MM.1S (cell line): ENCODE data around the gene KCTD2.
"Not testable (repeated sequence)": the region's sequence is repeated elsewhere in the genome, so short reads cannot be mapped to it uniquely, and the experiment has no call there.

Experiments
- DNase-seq: peaks from one replicate; pipeline ENCODE4 v3.0.0-alpha.2; 2015
- H2AFZ ChIP-seq: fragments of 300-600 bp; sonication (generic); 2 replicates; pipeline ENCODE4 v1.6.0; 2016; ENCODE audit warnings: antibody characterized with exemption, low read length
- H3F3A ChIP-seq: fragments of 300-600 bp; sonication (generic); 2 replicates; pipeline ENCODE4 v1.6.1; 2016; ENCODE audit warnings: mild to moderate bottlenecking, antibody characterized with exemption, low read length, moderate library complexity, mixed read lengths; ENCODE audit not compliant: insufficient read depth
- H3K27ac ChIP-seq: fragments of 300-600 bp; sonication (generic); 2 replicates; pipeline ENCODE4 v1.5.1; 2016; ENCODE audit warnings: mild to moderate bottlenecking, low read length
- H3K27me3 ChIP-seq: fragments of 300-600 bp; sonication (generic); replicated peaks from 2 replicates; pipeline ENCODE4 v1.6.0; 2016; ENCODE audit warnings: low read length; ENCODE audit not compliant: insufficient read depth
- H3K36me3 ChIP-seq: fragments of 300-600 bp; sonication (generic); replicated peaks from 2 replicates; pipeline ENCODE4 v1.6.1; 2016; ENCODE audit warnings: mild to moderate bottlenecking, low read length, mixed read lengths; ENCODE audit not compliant: insufficient read depth
- H3K4me1 ChIP-seq: fragments of 300-600 bp; sonication (generic); 2 replicates; pipeline ENCODE4 v1.6.1; 2016; ENCODE audit warnings: low read length, mixed read lengths
- H3K4me2 ChIP-seq: fragments of 300-600 bp; sonication (generic); 2 replicates; pipeline ENCODE4 v1.6.0; 2016; ENCODE audit warnings: low read depth, low read length
- H3K4me3 ChIP-seq: fragments of 300-600 bp; sonication (generic); 2 replicates; pipeline ENCODE4 v1.5.1; 2016; ENCODE audit warnings: low read length, mixed read lengths
- H3K79me2 ChIP-seq: fragments of 300-600 bp; sonication (generic); 2 replicates; pipeline ENCODE4 v1.6.1; 2016; ENCODE audit warnings: mixed run types, low read length, mixed read lengths
- H3K9ac ChIP-seq: fragments of 300-600 bp; sonication (generic); 2 replicates; pipeline ENCODE4 v1.6.1; 2016; ENCODE audit warnings: low read length, mixed read lengths
- H3K9me2 ChIP-seq: fragments of 300-600 bp; sonication (generic); replicated peaks from 2 replicates; pipeline ENCODE4 v1.6.1; 2016; ENCODE audit warnings: mild to moderate bottlenecking, low read length, mixed read lengths; ENCODE audit not compliant: insufficient read depth
- H3K9me3 ChIP-seq: fragments of 300-600 bp; sonication (generic); replicated peaks from 2 replicates; pipeline ENCODE4 v1.6.1; 2016; ENCODE audit warnings: mild to moderate bottlenecking, low read length, mixed read lengths; ENCODE audit not compliant: insufficient read depth
- H4K20me1 ChIP-seq: fragments of 300-600 bp; sonication (generic); 2 replicates; pipeline ENCODE4 v1.6.1; 2016; ENCODE audit warnings: mild to moderate bottlenecking, low read length, moderate library complexity, mixed read lengths; ENCODE audit not compliant: insufficient read depth
- EZH2 ChIP-seq: fragments of 300-600 bp; sonication (generic); optimal IDR thresholded peaks from 2 replicates; pipeline ENCODE3; 2017; ENCODE audit warnings: low read depth, mild to moderate bottlenecking, antibody characterized with exemption, low read length, mixed read lengths
- EZH2phosphoT487 ChIP-seq: fragments of 300-600 bp; sonication (generic); IDR thresholded peaks from 2 replicates; pipeline ENCODE4 v1.6.1; 2018; ENCODE audit warnings: antibody characterized with exemption, low read length
- TF ChIP-seq, protein P1 (sequence below): fragments of 300-600 bp; sonication (generic); IDR thresholded peaks from 2 replicates; pipeline ENCODE4 v1.5.1; 2016; ENCODE audit warnings: antibody characterized with exemption, low read length, mixed read lengths

The KCTD2 gene

DNA sequence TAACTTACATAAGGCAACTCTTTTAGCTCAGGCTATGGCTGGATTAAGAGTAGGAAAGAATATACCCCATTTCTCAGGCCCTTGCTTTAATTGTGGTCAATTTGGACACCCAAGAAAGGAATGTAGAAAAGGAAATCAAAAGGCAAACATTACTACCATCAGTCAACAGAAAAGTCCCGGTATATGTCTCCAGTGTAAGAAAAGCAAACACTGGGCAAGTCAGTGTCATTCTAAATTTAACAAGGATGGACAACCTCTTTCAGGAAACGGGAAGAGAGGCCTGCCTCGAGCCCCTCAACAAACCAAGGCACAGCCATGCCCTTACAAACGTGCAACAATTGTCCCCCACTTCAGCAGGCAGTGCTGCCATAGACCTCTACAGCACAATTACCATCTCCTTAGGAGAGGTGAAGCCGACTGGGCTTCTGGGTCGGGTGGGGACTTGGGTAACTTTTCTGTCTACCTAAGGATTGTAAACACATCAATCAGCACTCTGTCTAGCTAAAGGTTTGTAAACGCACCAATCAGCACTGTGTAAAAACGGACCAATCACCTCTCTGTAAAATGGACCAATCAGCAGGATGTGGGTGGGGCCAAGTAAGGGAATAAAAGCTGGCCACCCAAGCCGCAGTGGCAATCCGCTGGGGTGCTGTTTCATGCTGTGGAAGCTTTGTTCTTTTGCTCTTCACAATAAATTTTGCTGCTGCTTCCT lies 22.2 kb upstream of the KCTD2 start:
- no peak overlapping the region for H3K4me2 ChIP-seq
- no peak overlapping the region for H2AFZ ChIP-seq

DNA sequence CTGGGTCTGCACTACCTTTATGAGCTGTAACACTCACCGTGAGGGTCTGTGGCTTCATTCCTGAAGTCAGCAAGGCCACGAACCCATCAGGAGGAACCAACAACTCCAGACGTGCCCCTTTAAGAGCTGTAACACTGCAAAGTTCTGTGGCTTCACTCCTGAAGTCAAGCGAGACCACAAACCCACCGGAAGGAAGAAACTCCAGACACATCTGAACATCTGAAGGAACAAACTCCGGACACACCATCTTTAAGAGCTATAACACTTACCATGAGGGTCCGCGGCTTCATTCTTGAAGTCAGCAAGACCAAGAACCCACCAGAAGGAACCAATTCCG lies 21.7 kb upstream of the KCTD2 start:
- H3K4me2 ChIP-seq, H2AFZ ChIP-seq, H3K27me3 ChIP-seq, H3K4me3 ChIP-seq, H4K20me1 ChIP-seq, DNase-seq, H3K79me2 ChIP-seq, H3K27ac ChIP-seq, H3K36me3 ChIP-seq, H3K4me1 ChIP-seq, H3K9ac ChIP-seq, H3K9me3 ChIP-seq, H3K9me2 ChIP-seq, H3F3A ChIP-seq: not testable (repeated sequence)

More for the DNA sequence above, 22.2 kb upstream of the KCTD2 start:
- Histone ChIP-seq H3K79me2 (no peaks in the 10 kb centered on the region), H3K4me3 (no peak overlapping the region), H3K9ac (no peak overlapping the region), H3K27me3 (no peaks in the 10 kb centered on the region), H3K27ac (no peak overlapping the region), H3K9me2 (no peaks in the 10 kb centered on the region), H4K20me1 (no peaks in the 10 kb centered on the region), H3K4me1 (no peaks in the 10 kb centered on the region), H3K36me3 (peaks cover 6% of the 10 kb centered on the region), H3K9me3 (no peaks in the 10 kb centered on the region), H3F3A (no peaks in the 10 kb centered on the region)
- TF ChIP-seq EZH2 (no peak), EZH2phosphoT487 (no peak)
- TF ChIP-seq, protein P1, sequence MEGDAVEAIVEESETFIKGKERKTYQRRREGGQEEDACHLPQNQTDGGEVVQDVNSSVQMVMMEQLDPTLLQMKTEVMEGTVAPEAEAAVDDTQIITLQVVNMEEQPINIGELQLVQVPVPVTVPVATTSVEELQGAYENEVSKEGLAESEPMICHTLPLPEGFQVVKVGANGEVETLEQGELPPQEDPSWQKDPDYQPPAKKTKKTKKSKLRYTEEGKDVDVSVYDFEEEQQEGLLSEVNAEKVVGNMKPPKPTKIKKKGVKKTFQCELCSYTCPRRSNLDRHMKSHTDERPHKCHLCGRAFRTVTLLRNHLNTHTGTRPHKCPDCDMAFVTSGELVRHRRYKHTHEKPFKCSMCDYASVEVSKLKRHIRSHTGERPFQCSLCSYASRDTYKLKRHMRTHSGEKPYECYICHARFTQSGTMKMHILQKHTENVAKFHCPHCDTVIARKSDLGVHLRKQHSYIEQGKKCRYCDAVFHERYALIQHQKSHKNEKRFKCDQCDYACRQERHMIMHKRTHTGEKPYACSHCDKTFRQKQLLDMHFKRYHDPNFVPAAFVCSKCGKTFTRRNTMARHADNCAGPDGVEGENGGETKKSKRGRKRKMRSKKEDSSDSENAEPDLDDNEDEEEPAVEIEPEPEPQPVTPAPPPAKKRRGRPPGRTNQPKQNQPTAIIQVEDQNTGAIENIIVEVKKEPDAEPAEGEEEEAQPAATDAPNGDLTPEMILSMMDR = no peak
- DNase-seq = no peak

- not testable (repeated sequence) for H3K4me3 ChIP-seq, H3K79me2 ChIP-seq, H2AFZ ChIP-seq, H3K9ac ChIP-seq, H4K20me1 ChIP-seq, DNase-seq, H3K27ac ChIP-seq, H3F3A ChIP-seq, H3K4me2 ChIP-seq, H3K36me3 ChIP-seq, H3K9me3 ChIP-seq, H3K9me2 ChIP-seq, H3K4me1 ChIP-seq, H3K27me3 ChIP-seq
Measured at GRCh38 chr17:75026650-75027049, 20.4 kb upstream of the KCTD2 start.

DNA sequence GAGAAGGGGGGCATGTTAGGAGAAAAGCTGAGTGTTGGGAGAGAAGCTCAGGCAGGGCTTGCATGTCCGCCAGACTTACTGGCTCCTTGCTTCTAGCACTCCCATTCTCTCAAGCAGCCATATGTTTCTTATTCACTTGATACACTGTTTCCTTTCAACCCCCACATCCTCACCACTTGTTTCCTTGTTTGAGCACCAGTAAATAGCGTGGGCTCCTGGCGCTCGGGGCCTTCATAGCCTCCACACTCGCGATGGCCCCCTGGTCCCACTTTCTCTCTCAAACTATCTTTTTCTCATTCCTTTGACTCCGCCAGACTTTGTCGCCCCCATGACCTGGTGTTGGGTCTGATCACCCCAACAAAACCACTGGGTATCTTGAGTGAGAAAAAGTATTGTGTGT lies 16.9 kb upstream of the KCTD2 start:
- Histone ChIP-seq H3K27ac (no peak overlapping the region), H3K9ac (no peak overlapping the region), H3F3A (peaks cover 23% of the 10 kb centered on the region), H3K4me2 (no peak overlapping the region), H3K79me2 (no peaks in the 10 kb centered on the region), H3K9me3 (no peaks in the 10 kb centered on the region), H3K9me2 (no peaks in the 10 kb centered on the region), H3K27me3 (no peaks in the 10 kb centered on the region; the same call in 1 of the 2 replicates), H4K20me1 (no peaks in the 10 kb centered on the region), H3K4me1 (0 out of 2 replicates have a peak, but pooled peaks cover 4% of the 10 kb centered on the region), H3K36me3 (no peaks in the 10 kb centered on the region), H3K4me3 (no peak overlapping the region), H2AFZ (no peak overlapping the region)
- no peak for TF ChIP-seq EZH2
- no peak for TF ChIP-seq EZH2phosphoT487
- TF ChIP-seq, protein P1 = no peak
- DNase-seq = no peak
